DMS53 treated with DMSO at 0.1 percent for 48 hours (cell line): ENCODE data around the gene EVA1B.

Experiments used
- DNase-seq: peaks from one replicate; lab custom pipeline; 2025; ENCODE audit not compliant: unreplicated experiment; lab: John Stamatoyannopoulos, UW

Gene EVA1B

DNA sequence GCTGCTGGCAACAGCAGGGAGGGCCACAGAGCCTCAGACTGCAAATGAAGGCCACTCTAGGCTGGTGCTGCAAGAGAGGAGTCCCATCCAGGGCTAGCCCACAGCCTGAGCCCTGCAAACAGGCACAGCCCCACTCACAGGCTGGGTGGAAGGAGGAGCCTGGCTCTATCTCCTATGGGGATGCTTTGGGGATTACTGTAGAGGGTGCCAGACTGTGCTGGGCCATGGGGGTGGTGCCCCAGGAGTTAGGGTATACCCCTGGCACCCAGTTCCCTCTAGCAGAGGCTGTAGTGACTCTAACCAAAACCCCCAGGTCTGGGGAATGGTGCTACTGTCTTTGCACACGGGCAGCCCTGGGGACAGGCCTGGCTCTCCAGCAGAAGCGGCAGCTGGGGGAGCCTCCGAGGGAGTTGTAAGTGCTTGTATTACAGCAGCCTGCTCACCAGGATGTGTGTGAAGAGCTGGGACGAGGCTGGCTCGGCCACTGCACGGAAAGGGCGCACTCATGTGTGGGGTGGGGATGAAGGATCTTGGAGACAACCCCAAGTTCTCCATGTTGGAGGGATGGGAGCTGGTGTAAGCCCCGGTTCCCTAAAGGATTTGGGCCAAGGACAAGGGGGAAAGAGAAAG is 23.4 kb upstream of the EVA1B start:
- no peak for DNase-seq

DNA sequence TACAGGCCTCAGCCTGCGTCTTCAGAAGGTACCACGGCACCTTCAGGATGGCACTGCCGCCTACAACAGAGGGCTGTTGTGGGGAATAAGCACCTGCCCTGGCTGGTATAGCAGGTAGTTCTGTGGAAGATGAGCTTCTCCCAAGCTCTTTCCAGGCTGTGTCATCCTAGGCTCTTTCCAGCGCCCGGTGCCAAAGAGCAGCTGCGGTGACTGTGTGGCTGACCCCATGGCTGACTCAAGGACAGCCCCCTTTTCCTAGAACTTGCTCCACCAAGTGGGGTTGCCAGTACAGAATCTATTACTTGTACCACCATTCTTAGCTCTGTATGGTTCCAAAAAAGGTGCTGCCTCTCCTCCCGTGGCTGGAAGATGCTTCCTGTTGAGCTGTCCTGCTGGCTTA is 21.9 kb upstream of the EVA1B start:
- no peak for DNase-seq

DNA sequence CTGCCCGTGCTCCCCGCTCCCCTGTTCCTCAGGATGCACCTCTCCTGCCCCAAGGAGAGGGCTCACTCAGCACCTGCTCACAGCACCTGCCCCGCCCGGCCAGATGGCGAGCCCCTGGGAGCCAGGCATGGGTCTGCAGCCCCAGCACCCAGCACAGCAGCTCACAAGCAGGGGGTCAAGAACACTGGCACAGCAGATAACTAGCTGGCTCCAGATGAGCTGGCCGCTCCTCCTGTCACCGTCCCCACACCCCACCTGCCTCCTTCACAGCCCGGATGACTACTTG is 20.9 kb upstream of the EVA1B start:
- DNase-seq = no peak

DNA sequence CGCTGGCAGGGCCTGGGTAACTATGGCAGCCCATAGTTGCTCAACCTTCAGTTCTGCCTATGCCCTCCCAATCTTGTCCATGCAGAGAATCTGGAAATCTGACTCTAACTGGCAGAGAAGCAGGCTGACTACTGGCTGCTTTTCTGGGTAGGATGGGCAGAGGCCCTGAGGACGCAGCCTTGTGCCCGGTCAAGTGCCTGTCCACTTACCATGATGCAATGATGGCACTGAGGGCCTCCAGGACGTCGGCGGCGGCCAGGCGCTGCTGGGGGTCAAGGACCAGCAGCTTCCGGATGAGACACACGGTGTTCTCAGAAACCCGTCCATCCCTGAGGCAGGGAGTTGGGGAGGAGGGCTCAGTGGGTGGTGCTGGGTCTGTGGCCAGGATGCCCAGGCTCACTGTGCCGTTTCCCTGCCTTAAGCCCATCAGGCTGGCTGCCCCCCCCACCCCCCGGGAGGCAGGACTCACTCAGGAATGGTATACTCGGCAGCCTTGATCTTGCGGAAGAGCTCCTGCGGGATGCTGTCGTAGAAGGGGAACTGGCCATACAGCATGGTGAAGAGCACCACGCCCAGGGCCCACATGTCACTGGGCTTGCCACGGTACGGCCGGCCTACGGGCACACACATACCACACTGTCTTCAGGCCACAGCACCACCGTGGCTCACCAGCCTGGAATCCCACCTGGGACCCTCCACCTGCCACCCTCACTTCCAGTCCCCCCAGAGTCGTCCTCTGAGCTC is 20.4 kb upstream of the EVA1B start:
- no peak for DNase-seq

DNA sequence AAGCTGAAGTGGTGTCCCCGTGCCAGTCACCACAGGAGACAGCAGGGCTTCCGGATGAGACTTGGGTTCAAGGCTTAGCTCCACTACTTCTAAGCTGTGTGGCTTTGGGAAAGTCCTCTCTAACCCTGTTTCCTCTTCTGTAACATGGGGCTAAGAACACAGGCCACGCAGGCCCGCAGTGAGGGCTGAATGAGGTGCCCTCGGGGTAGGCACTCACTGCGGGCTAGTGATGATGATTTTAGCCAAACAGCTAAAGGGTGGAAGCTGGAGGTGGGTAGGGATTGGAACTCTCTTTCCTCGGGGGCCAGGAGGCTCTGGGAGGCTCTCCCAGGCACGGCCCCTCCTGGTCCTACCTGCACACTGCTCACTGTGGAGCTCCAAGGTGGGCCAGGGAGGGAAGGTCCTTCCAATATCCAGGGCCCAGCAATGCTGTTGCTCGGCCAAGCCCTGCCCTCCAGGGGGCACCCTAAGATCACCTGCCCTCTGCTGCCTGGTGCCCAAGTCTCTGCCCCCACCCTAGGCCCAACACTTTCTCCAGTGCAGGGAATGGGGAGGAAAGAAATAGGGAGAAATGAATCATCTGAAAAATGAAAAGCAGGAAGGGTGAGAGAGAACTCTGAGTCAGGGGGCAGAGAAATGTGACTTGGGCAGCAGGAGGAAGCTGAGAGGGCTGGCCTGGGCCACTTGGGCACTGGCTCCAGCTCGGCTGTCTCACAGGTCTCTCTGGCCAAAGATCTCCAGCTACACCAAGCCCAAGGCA is 19.2 kb upstream of the EVA1B start:
- DNase-seq = no peak

DNA sequence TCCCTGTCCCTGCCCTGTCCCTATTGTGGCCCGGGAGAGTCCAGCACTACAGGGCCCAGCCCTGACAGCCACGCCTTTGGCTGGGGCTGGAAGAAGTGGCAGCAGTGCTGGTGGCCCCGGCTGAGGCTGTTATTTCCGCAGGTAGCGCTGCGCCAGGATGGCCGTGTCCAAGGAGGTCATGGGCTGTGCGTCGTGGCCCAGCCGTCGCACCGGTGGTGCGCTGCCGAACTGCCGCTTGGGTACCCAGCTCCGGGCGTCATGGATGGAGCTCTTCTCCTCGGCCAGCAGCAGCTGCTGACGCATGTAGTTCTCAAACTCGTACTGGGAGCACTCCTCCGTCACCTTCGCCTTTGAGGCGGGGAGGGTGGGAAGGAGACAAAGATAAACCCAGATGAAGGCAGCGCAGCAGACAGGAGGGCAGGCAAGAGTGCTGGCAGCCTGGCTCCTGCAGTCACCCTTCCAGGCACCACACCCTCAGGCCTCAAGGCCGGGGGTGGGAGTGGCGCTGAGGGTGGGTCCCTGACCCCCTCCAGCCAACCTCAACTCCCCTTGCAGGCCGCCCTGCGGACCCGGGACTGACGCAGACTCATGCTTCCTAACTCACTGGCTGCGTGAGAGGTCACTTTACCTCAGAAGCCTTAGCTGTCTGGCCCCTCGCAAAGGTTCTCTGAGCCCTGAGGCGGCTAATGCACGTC is 18.3 kb upstream of the EVA1B start:
- DNase-seq = no peak

DNA sequence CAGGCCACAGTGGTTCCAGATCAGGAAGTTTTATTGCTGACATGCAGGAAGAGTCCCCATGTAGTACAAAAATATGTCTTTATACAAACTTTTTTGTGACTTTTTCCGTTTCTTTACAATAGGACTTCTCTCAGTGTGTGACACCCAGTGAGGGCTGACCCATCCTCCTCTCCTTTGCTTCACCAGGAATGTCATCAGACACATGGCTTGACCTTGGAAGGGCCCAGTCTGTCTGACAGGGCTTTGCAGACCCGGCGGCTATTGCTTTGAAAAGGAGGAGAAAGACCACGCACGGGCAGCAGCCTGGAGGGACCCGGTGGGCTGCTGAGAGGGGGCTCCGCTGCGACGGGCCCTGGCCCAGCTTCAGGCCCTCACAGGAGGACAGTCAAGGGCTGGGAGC is 16.2 kb upstream of the EVA1B start:
- no peak for DNase-seq

DNA sequence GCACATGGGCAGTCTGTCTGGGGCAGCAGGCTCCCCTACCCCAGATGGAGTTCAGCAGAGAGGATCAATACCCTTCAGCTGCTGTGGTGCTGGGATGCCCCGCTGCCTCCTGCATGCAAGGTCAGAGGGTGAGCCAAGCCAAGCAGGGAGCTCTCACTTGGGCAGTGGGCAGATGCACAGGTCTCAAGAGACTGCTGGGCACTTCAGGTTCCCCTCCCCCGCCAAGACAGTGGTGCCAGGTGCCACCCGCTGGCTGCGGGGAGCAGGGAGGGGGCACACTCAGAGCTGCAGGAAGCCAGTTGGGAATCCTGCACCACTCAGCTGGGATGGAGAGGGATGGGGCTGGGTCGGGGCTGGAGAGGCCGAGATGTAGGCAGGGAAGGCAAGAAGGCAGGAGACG is 15.8 kb upstream of the EVA1B start:
- DNase-seq = no peak

DNA sequence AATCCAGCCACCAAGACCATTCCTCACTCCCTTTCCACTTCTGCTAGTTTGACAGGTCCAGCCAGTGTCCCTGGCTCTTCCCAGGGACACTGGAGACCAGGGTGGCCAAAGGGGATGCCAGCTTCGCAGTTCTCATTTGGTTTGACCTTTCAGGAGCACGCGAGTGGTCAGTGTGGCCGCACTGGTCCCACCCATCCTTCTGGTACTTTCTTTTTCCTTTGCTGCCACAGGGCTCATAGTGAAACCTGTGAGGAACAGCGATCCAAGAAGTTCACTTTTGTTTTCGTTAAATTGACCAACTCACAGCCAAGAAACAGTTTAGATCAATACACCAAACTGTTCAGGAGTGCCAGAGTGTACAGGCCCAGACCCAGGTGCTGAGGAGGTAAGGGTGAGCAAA is 14.4 kb upstream of the EVA1B start:
- no peak for DNase-seq

DNA sequence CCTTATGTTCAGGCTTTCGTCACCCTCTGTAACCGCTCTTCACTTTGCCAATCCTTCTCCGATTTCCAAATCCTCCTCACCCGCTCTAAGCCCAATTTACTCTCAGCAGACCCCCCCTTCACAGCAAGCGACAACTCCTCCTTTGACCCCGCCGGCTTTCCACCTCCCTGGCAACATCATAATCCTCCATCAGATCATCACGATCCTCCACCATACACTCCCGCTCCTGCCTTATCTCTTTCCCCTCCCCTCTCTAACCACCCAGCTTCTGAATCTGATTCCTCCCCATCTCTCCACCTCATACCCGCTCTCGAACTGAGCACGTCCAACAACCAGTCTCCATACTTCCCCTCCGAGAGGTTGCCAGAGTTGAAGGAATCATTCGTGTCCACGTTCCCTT is 7.5 kb upstream of the EVA1B start:
- no peak for DNase-seq

DNA sequence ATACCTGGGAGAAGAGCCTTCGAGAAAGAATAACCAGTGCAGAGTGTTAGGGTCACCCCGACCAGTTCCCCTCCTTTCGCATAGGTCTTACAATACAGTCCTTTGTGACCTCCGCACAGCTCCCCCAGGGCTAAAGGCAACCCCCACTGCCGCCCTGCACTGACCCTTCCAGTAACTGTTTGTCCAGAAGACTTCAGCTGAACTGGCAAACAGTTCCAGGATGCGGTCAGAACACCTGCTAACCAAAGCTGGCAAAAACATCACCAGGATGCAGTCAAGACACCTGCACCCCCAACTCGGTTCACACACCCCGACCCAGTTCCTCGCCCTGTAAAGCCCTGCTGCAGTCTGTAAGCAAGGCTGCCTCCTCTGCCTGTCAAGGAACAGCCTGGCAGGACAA is 6.4 kb upstream of the EVA1B start:
- DNase-seq = no peak

DNA sequence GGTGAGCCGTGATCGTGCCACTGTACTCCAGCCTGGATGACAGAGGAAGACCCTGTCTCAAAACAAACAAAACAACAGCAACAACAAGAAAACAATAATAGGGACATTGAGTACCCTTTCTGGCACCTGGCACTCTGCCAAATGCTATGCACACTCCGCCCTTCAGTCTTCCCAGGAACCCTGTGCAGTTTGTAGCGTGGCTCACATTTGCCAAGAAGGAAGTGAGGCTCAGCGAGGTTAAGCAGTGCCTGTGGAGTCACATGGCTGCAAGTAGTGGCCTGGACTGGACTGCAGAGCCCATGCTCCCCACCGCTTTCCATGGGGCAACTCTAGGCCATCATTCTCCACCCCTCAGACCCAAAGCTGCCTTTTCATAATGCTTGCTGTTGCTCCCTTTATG is 5.3 kb upstream of the EVA1B start:
- no peak for DNase-seq

DNA sequence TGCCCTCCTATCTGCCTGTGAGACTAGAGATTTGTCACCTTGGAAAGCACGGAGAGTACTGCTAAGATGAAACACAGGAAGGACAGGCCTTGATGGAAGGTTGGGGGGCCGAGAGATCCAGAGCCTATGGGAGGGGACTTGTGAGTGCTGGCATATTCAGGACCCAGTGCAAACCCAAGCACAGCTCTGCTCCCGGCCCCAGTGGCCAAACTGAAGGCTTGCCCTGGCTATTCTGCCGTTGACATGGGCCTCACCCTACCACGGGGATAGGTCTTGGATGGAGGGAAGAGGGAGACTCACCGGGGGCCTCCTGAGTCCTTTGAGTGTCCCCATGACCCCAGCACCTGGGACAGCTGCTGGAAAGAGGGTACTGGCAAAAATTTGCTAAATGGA is 4.6 kb upstream of the EVA1B start:
- no peak for DNase-seq

DNA sequence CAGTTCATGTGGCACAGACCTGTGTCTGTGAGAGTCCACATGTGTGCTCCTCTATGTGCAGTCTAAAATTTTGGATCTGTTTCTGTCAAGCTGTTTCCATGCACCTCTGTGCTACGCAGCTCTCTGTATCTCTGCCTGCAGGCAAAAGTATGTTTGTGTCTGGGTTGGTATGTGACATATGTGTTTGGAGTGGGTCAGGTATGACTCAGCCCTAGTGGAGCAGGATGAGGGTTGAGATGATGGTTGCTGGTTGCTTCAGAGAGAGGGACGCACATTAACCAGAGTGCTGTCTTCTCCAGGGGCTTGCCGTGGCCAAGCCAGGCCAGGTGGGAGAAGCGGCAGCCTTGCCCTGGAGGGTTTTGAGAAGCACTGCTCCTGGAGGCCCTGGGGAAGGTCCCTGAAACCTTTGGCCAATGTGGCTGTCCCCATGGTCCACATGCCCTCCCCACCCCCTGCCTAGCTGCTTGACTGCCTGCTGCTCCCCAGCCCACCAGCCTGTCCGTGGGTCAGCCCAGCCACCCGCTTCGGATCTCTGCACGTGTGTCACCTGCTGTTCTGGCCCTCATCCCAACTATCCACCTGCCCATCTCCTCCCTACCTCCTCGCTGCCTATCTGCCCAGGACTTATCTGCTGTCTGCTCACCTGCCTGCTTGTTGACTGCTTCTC is 4.1 kb upstream of the EVA1B start:
- no peak for DNase-seq

DNA sequence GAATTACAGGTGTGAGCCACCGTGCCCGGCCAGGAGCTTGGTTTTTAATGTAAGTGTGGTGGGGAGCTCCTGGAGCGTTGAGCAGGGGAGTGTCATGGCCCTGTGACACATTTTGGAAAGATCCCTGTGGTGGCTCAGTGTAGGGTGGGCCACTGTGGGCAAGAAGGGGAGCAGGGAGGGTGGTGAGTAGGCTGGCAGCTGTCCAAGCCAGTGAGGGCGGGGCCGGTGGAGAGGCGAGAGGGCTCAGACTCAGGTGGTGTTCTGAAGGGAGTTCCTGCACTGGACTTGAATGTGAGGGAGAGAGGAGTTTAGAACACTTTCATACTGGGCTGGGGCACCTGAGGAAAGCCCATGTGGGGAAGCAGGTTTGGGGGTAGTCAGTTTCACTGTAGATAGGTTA is 3.1 kb upstream of the EVA1B start:
- DNase-seq = no peak

DNA sequence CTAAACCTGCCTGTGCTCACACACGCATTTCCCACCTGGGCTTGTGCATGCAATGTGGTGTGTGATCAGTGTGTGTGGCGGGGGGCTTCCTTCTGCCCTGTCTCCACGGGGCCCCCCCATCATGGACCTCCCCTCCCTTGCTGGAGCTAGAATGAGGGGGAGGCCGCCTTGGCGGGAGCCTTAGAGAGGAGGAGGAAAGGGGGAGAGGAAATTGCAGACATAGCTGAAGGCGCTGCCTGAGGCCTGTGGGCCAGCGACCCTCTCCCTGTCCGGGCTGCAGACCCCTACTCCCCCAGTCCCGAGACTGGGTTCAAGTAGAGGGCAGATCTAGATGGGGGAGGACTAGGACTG is 883 bp upstream of the EVA1B start:
- no peak for DNase-seq

DNA sequence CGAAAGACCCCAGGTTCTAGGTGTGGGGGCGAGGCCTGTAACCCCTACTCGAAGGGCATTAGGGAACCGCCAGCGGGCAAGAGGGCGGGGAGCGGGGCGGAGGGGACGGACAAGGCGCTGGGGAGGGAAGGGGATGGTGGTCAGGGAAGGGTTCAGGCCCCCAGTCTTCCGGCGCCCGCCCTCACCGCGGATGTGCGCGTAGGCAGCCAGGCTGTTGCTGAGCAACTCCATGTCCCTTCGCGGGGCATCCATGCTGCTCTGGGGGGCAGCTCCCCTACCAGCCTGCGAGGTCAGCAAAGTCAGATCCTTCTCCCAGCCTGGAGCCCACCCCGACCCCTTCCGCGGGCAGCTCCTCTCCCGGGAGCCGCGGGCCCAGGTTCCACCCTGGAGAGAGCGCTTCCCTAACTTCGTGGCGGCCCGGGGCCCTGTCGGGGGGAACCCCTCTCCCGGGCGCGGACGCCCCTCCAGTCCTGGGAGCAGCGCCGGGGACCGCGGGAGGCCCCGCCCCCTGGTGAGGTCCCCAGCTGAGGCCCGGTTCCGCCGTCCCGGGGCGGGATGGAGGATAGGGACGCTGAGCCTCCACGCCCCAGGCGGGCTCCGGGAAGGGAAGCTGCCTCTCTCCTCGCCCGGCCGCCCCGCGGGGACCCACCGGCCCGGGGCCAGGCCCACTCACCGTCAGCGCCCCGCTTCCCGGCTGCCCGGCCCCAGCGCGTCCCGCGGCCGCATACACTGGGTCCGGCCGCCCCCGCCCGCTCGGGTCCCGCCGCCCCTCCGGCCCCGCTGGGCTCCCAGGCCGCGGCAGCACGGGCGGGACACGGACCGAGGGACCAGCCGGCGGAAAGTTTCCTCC is 434 bp downstream of the EVA1B start:
- DNase-seq = no peak

DNA sequence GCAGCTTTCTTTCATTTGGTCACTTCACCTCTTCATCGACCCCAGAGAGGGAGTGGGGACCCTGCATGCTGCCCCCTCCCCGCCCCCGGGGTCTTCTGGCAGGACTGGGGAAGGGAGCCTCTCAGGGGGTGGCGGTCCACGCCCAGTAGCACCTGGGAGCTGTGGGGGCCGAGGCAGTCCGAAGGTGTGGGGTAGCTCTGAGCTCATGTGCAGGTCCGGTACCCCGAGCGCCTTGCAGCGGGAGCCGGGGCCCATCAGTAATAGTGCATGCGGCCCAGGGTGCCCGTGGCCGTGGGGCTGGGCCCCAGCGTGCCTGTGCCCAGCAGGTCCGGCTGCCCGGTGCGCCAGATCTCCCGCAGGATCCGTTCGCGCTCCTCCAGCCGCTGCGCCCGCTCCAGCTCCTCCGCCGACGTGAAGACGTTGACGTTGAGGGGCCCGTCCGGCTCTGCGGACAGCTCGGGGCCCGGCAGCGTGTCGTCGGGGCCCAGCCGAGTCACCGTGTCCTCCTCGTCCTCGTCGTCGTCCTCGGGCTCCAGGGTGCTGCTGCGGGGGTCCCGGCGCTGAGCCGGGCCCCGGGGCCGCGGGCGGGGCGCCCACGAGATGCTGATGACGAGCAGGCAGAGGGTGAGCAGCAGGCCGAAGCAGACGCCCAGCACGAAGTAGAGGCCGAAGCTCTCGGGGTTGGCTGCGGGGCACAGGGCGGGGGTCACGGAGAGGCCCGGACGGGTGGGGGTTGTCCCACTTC is 1.2 kb downstream of the EVA1B start:
- no peak for DNase-seq

DNA sequence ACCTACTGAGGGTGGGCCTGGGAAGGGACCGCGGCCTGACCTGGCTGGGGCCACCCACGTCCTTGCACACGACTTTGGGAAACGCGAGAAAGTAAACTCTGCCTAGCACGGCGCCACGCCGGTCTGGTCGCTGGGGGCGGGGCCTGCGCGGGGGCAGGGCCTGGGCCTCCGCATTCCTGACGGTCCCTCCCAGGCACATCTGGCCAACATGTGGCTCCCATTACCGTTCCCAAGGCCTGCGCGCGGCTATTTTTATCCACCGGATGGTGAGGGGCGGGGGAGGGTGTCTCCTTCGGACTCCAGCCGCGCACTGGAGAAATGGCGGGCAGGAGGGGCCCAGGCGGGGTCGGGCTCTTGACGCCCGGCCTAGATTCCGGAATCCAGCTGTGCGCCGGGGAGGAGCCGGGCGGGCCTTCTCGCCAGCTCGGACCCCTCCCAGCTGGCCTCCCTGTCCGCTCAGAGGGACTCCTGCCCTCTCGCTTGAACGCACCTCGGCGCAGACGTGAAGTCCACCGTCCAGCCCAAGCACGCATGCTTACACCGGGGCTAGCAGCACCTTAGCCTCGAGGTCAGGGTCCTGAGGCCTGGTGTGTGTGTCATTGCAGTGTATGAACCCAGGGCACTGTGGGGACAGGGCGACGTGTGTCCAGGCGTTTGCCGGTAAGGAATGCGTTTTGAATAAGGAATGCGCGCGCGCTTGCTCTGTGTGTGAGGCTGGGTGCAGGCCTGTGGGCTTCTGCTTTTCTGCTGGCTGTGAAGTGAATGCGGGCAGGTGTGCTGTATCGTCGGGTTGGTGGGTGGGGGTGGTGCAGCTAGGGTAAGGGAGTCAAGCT is 2.1 kb downstream of the EVA1B start:
- DNase-seq = peak; percentile 40
